Neural cell (in vitro differentiated cells): ENCODE measurements around the gene TTLL12.

ENCODE experiments used
- CTCF ChIP-seq: fragments of 450-650 bp; IDR thresholded peaks from 2 replicates; pipeline ENCODE4 v1.5.1; 2014; ENCODE audit warnings: antibody characterized with exemption, mild to moderate bottlenecking, moderate library complexity; ENCODE audit not compliant: poor library complexity, severe bottlenecking
- EP300 ChIP-seq: fragments of 450-650 bp; conservative IDR thresholded peaks from 2 replicates; pipeline ENCODE4 v1.6.1; 2014; ENCODE audit warnings: antibody characterized with exemption, mild to moderate bottlenecking, moderate library complexity; ENCODE audit not compliant: poor library complexity, severe bottlenecking
- EZH2 ChIP-seq: fragments of 200-600, 300-800 bp; shearing (Covaris generic), sonication (generic); IDR thresholded peaks from 2 replicates; pipeline ENCODE4 v1.6.1; 2014; ENCODE audit warnings: antibody characterized with exemption, low read length, borderline replicate concordance, mild to moderate bottlenecking; ENCODE audit not compliant: insufficient read depth, poor library complexity, severe bottlenecking
- MXI1 ChIP-seq: fragments of 450-650 bp; conservative IDR thresholded peaks from 2 replicates; pipeline ENCODE4 v1.6.1; 2014; ENCODE audit warnings: antibody characterized with exemption, mild to moderate bottlenecking; ENCODE audit not compliant: poor library complexity, severe bottlenecking
- RAD21 ChIP-seq: fragments of 450-650 bp; conservative IDR thresholded peaks from 2 replicates; pipeline ENCODE4 v1.6.1; 2014; ENCODE audit warnings: antibody characterized with exemption, mild to moderate bottlenecking, moderate library complexity
- SMC3 ChIP-seq: fragments of 450-650 bp; conservative IDR thresholded peaks from 2 replicates; pipeline ENCODE4 v1.6.1; 2014; ENCODE audit warnings: antibody characterized with exemption, mild to moderate bottlenecking, moderate library complexity; ENCODE audit not compliant: poor library complexity
- TAF1 ChIP-seq: IDR thresholded peaks from 2 replicates; pipeline ENCODE4 v1.6.1; 2012; ENCODE audit warnings: low read depth

DNA sequence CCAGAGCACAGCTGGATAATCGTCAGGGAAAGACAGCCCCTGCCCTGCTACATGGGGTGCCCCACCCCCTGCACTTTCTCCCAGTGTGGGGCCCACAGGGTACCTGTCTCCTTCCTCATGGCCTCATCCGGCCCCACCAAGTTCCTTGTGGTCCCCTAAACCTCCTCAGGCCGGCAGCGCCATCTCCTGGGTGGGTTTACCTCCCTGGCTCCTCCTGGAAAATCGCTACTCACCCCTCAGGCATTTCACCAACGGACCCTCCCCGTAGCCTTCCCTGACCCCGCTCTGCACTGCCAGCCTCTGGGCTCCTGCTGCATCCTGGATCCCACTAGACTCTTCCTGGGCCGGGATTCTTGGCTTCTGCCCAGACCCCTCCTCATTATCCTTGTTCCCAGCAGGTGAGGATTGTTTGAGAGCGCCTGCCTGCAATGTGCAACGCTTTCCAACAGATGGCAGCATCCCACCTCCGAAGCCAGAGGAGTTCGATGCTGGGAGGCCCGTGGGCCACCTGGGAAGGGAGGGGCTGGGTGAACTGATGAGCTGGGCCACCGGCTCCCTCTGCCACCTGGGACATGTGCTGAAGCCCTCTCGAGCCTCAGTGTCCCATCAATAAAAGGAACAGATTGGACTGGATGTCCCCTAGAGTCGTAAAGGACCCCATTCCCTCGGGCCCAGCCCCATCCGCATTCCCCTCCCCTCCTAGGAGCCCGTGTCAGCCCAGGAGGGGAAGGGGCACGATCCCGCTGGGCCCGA lies 44.2 kb upstream of the TTLL12 start:
- peak; percentile 97 for TF ChIP-seq CTCF
- TF ChIP-seq EZH2: no peak
- no peak for TF ChIP-seq EP300
- TF ChIP-seq TAF1: no peak
- TF ChIP-seq SMC3: peak; percentile 95
- no peak for TF ChIP-seq MXI1
- peak; percentile 92 for TF ChIP-seq RAD21
